ENCODE results near the gene ERGIC2.
A peak's percentile ranks its signal among the peaks of the same experiment; 100 is the strongest.

ERGIC2 gene

GRCh38 chr12:29380536-29381523, at the start of gene ERGIC2:
Gene ERGIC2 (minus strand): TSS chr12:29381172. CDS start chr12:29371633, 9,539 bp downstream.
- H3K36me3 ChIP-seq (replicated peaks), result no peaks in the 10 kb centered on the region
- no peaks in the 10 kb centered on the region for H3K27me3 ChIP-seq (replicated peaks)
- no peak for TF ChIP-seq CTCF (IDR thresholded peaks at IDR 0.05; ENCODE audit: low read depth, low read length, missing control alignments)
- in situ Hi-C loops (cut with HindIII; ENCODE audit: low pct_ligation_motif_present, low sequenced_read_pairs), result no loop called here
- peak; percentile 98 for DNase-seq
- peak within 1 kb of the TSS; percentile 98 for H3K4me3 ChIP-seq (ENCODE audit: low read depth, low read length)
- peak within 1 kb of the TSS; percentile 79 for H3K27ac ChIP-seq

GRCh38 chr12:29430716-29431044, 49.7 kb upstream of the ERGIC2 start:
- H3K4me3 ChIP-seq (ENCODE audit: low read depth, low read length), result no peak overlapping the region
- in situ Hi-C loops (cut with HindIII; ENCODE audit: low pct_ligation_motif_present, low sequenced_read_pairs), result no loop called here
- no peaks in the 10 kb centered on the region for H3K36me3 ChIP-seq (replicated peaks)
- TF ChIP-seq CTCF (IDR thresholded peaks at IDR 0.05; ENCODE audit: low read depth, low read length, missing control alignments), result no peak
- no peak for DNase-seq
- no peak overlapping the region for H3K27ac ChIP-seq
- H3K27me3 ChIP-seq (replicated peaks), result no peaks in the 10 kb centered on the region

GRCh38 chr12:29429999-29430715, 49.2 kb upstream of the ERGIC2 start:
- H3K4me3 ChIP-seq (ENCODE audit: low read depth, low read length), result no peak overlapping the region
- in situ Hi-C loops (cut with HindIII; ENCODE audit: low pct_ligation_motif_present, low sequenced_read_pairs), result no loop called here
- DNase-seq, result no peak
- no peak for TF ChIP-seq CTCF (IDR thresholded peaks at IDR 0.05; ENCODE audit: low read depth, low read length, missing control alignments)
- H3K36me3 ChIP-seq (replicated peaks), result no peaks in the 10 kb centered on the region
- H3K27me3 ChIP-seq (replicated peaks), result no peaks in the 10 kb centered on the region
- no peak overlapping the region for H3K27ac ChIP-seq

- peak; percentile 66 for DNase-seq
- in situ Hi-C loops (cut with HindIII; ENCODE audit: low pct_ligation_motif_present, low sequenced_read_pairs), result no loop called here
- H3K36me3 ChIP-seq (replicated peaks), result no peaks in the 10 kb centered on the region
- TF ChIP-seq CTCF (IDR thresholded peaks at IDR 0.05; ENCODE audit: low read depth, low read length, missing control alignments), result no peak
- no peak overlapping the region for H3K27ac ChIP-seq
- no peak overlapping the region for H3K4me3 ChIP-seq (ENCODE audit: low read depth, low read length)
- H3K27me3 ChIP-seq (replicated peaks), result no peaks in the 10 kb centered on the region
These were observed 47.7 kb upstream of the ERGIC2 start for GRCh38 chr12:29428633-29429032.

- TF ChIP-seq CTCF (IDR thresholded peaks at IDR 0.05; ENCODE audit: low read depth, low read length, missing control alignments), result no peak
- no peak for DNase-seq
These were observed 47.0 kb upstream of the ERGIC2 start for GRCh38 chr12:29427964-29428363.

More at GRCh38 chr12:29427964-29428363, 47.0 kb upstream of the ERGIC2 start:
- Histone ChIP-seq H3K36me3 (replicated peaks) (no peaks in the 10 kb centered on the region), H3K27ac (no peak overlapping the region), H3K27me3 (replicated peaks) (no peaks in the 10 kb centered on the region), H3K4me3 (ENCODE audit: low read depth, low read length) (no peak overlapping the region)
- in situ Hi-C loops (cut with HindIII; ENCODE audit: low pct_ligation_motif_present, low sequenced_read_pairs), result no loop called here

All from brain microvascular endothelial cell (primary cell).